ENCODE results near the gene METTL16. TPM values are rescaled to one million over a fixed set of nuclear protein-coding genes. Genes with fewer than 3 reads are reported as not detected.
"Not testable (repeated sequence)": the region's sequence is repeated elsewhere in the genome, so short reads cannot be mapped to it uniquely, and the experiment has no call there.

The METTL16 gene
- total RNA-seq, 1 donor from 2014 or later: 44.9 TPM

DNA sequence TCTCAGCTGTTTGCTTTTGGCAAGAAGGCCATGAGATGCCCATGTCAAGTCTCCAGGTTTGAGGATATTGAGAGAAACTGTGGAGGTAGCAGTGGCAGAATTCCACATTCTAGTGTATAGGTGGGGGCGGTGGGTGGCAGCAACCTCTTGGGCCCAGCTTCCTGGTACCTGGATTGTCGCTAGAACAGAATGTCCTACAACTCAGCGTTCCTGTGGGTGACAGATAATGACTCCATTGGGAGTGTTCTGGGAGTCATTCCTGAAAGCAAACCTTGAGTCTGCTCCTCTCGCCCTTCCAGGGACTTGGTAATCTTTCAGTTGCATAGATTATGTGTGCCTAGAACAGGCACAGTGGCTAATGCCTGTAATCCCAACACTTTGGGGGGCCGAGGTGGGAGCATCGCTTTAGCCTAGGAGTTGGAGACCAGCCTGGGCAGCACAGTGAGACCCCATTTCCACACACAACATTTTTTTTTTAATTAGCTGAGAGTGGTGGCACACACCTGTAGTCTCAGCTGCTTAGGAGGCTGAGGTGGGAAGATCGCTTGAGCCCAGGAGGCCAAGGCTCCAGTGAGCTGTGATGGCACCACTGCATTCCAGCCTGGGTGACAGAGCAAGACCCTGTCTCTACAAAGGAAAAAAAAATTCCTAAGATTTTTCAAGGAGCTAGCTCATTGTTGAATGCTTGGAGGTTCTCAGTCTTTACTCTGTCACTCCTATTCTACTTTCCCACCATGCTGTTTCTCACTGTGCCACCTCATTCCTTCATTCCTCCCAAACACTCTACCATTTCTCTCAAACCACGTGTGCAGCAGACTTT is 37.9 kb upstream of the METTL16 start:
- no peak overlapping the region for H3K27ac Mint-ChIP-seq (ENCODE audit: unreplicated experiment)
- H3K4me3 Mint-ChIP-seq: no peak overlapping the region

DNA sequence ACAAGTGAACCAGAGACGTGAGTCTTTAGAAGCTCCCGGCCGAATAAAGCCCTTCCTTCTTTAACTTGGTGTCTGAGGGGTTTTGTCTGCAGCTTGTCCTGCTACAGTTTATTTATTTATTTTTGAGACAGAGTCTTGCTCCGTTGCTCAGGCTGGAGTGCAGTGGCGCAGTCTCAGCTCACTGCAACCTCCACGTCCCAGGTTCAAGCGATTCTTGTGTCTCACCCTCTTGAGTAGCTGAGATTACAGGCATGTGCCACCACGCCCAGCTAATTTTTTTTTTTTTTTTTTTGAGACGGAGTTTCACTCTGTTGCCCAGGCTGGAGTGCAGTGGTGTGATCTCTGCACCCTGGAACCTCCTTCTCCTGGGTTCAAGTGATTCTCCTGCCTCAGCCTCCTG is 36.3 kb upstream of the METTL16 start:
- H3K27me3 Mint-ChIP-seq (ENCODE audit: low read depth); H3K4me3 Mint-ChIP-seq; DNase-seq (ENCODE audit: low read depth, low spot score); H3K36me3 Mint-ChIP-seq (ENCODE audit: low read depth); H3K9me3 Mint-ChIP-seq: not testable (repeated sequence)
- peak overlapping the region; percentile 75 for H3K27ac Mint-ChIP-seq (ENCODE audit: unreplicated experiment)
- peaks cover 22% of the 10 kb centered on the region for H3K4me1 Mint-ChIP-seq

More for the DNA sequence above, 37.9 kb upstream of the METTL16 start:
- Mint-ChIP-seq H3K36me3 (ENCODE audit: low read depth) (no peaks in the 10 kb centered on the region), H3K9me3 (no peaks in the 10 kb centered on the region), H3K4me1 (peaks cover 22% of the 10 kb centered on the region), H3K27me3 (ENCODE audit: low read depth) (peaks cover 7% of the 10 kb centered on the region)
- DNase-seq (ENCODE audit: low read depth, low spot score): no peak
- TF ChIP-seq, protein P1, sequence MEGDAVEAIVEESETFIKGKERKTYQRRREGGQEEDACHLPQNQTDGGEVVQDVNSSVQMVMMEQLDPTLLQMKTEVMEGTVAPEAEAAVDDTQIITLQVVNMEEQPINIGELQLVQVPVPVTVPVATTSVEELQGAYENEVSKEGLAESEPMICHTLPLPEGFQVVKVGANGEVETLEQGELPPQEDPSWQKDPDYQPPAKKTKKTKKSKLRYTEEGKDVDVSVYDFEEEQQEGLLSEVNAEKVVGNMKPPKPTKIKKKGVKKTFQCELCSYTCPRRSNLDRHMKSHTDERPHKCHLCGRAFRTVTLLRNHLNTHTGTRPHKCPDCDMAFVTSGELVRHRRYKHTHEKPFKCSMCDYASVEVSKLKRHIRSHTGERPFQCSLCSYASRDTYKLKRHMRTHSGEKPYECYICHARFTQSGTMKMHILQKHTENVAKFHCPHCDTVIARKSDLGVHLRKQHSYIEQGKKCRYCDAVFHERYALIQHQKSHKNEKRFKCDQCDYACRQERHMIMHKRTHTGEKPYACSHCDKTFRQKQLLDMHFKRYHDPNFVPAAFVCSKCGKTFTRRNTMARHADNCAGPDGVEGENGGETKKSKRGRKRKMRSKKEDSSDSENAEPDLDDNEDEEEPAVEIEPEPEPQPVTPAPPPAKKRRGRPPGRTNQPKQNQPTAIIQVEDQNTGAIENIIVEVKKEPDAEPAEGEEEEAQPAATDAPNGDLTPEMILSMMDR (conservative IDR thresholded peaks at IDR 0.05): no peak

DNA sequence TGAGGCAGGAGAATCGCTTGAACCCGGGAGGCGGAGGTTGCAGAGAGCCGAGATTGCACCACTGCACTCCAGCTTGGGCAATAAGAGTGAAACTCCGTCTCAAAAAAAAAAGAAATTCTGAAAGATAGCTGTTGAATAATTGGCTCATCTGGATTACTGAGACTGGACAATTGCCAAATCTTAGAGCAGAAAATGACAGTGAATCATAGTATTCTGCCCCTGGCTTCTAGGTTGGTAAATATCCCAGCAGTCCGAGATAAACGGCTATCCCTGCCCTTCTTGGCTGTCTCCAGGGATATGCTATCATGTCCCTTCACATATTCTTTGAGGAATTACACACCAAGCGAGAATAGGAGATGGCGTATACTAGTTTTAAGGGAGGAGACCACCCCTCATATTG is 35.5 kb upstream of the METTL16 start:
- TF ChIP-seq, protein P1 (conservative IDR thresholded peaks at IDR 0.05): no peak
- H3K27ac Mint-ChIP-seq (ENCODE audit: unreplicated experiment): no peak overlapping the region
- no peak for DNase-seq (ENCODE audit: low read depth, low spot score)
- peaks cover 7% of the 10 kb centered on the region for H3K27me3 Mint-ChIP-seq (ENCODE audit: low read depth)
- H3K36me3 Mint-ChIP-seq (ENCODE audit: low read depth): no peaks in the 10 kb centered on the region
- peaks cover 25% of the 10 kb centered on the region for H3K4me1 Mint-ChIP-seq
- H3K4me3 Mint-ChIP-seq: no peak overlapping the region
- H3K9me3 Mint-ChIP-seq: no peaks in the 10 kb centered on the region

DNA sequence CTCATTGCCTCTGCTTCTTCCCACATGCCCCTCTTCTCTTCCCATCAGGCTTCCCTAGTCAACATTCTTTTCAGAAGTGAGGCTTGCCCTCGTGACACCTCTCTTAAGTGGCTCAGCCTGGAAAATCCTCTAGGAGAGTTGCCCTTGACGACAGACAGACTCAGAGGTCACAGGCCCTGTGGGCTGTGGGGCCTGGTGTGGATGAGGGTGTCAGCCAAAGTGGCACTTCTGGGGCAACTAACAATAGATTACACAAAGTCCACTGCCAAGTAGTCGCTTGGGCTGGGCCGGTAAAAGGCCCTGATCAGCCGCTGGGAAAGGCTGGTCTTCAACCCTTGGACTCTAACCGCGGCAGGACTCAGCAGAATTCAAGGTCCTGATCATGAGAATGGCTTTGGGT is 33.7 kb upstream of the METTL16 start:
- TF ChIP-seq, protein P1 (conservative IDR thresholded peaks at IDR 0.05): no peak
- Mint-ChIP-seq H3K9me3 (no peaks in the 10 kb centered on the region), H3K27me3 (ENCODE audit: low read depth) (no peaks in the 10 kb centered on the region), H3K27ac (ENCODE audit: unreplicated experiment) (no peak overlapping the region), H3K4me1 (peaks cover 21% of the 10 kb centered on the region), H3K36me3 (ENCODE audit: low read depth) (no peaks in the 10 kb centered on the region), H3K4me3 (no peak overlapping the region)
- DNase-seq (ENCODE audit: low read depth, low spot score): no peak

DNA sequence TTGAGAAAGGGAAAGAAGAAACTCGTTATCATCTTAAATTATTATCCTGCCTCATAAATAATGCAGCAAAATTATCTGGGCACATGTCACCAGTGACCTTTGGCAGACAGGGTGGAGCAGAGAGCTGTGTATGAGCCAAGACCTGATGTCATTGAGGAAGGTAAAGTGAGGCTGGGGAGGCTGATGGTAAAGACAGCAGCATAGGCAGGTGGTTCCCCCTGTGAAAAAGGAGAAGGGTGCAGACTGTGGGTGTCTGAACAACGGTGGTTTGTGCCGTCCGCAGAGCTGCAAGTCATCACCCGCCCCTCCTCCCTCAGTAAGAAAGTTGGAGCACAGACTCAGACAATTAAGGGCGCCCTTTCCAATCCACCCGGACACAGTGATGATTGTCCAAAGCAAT is 30.8 kb upstream of the METTL16 start:
- H3K36me3 Mint-ChIP-seq (ENCODE audit: low read depth): no peaks in the 10 kb centered on the region
- H3K4me3 Mint-ChIP-seq: no peak overlapping the region
- H3K4me1 Mint-ChIP-seq: peaks cover 22% of the 10 kb centered on the region
- H3K9me3 Mint-ChIP-seq: no peaks in the 10 kb centered on the region
- no peaks in the 10 kb centered on the region for H3K27me3 Mint-ChIP-seq (ENCODE audit: low read depth)
- no peak for DNase-seq (ENCODE audit: low read depth, low spot score)
- no peak overlapping the region for H3K27ac Mint-ChIP-seq (ENCODE audit: unreplicated experiment)
- TF ChIP-seq, protein P1 (conservative IDR thresholded peaks at IDR 0.05): no peak

DNA sequence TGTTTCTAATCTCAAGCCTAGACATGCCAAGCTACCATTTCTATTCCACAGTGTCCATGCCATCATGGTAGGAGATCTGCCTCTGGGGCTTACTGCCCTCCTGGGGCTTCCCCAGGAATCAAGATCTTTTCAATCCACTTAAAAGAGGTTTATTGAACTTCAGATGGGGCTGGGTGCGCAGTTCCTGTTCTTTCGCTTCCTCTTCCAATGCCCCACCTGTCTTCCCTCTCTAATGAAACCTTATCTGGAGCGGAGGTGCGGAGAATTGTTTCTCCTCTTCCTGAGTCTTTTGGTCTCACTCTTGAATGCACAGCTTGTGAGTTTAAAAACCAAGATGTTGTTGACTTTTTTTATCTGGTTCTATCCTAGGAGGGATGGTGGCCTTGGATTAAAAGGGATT is 30.4 kb upstream of the METTL16 start:
- H3K27me3 Mint-ChIP-seq (ENCODE audit: low read depth): no peaks in the 10 kb centered on the region
- H3K36me3 Mint-ChIP-seq (ENCODE audit: low read depth): no peaks in the 10 kb centered on the region
- no peak for DNase-seq (ENCODE audit: low read depth, low spot score)
- H3K4me3 Mint-ChIP-seq: no peak overlapping the region
- TF ChIP-seq, protein P1 (conservative IDR thresholded peaks at IDR 0.05): no peak
- peaks cover 20% of the 10 kb centered on the region for H3K4me1 Mint-ChIP-seq
- H3K27ac Mint-ChIP-seq (ENCODE audit: unreplicated experiment): no peak overlapping the region
- H3K9me3 Mint-ChIP-seq: no peaks in the 10 kb centered on the region

DNA sequence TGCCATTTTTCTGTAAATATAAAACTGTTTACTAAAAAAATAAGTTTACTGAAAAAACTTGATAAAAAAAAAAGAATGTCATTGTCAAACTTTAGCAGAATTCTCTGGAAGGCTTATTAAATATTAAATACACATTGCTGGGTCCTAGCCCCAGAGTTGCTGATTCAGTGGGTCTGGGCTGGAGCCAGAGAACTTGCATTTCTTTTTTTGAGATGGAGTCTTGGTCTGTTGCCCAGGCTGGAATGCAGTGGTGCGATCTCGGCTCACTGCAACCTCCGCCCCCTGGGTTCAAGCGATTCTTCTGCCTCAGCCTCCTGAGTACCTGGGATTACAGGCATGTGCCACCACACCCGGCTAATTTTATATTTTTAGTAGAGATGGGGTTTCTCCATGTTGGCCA is 25.9 kb upstream of the METTL16 start:
- not testable (repeated sequence) for H3K9me3 Mint-ChIP-seq; H3K4me3 Mint-ChIP-seq; H3K36me3 Mint-ChIP-seq (ENCODE audit: low read depth); H3K27me3 Mint-ChIP-seq (ENCODE audit: low read depth); DNase-seq (ENCODE audit: low read depth, low spot score)
- peak overlapping the region; percentile 27 for H3K27ac Mint-ChIP-seq (ENCODE audit: unreplicated experiment)
- peaks cover 14% of the 10 kb centered on the region for H3K4me1 Mint-ChIP-seq

Measured in neural crest cell (in vitro differentiated cells).